ENCODE results near the gene ANAPC15.

The ANAPC15 gene

GRCh38 chr11:72083414-72083813 is 29.1 kb downstream of the ANAPC15 start:
- no peak for DNase-seq

DNA sequence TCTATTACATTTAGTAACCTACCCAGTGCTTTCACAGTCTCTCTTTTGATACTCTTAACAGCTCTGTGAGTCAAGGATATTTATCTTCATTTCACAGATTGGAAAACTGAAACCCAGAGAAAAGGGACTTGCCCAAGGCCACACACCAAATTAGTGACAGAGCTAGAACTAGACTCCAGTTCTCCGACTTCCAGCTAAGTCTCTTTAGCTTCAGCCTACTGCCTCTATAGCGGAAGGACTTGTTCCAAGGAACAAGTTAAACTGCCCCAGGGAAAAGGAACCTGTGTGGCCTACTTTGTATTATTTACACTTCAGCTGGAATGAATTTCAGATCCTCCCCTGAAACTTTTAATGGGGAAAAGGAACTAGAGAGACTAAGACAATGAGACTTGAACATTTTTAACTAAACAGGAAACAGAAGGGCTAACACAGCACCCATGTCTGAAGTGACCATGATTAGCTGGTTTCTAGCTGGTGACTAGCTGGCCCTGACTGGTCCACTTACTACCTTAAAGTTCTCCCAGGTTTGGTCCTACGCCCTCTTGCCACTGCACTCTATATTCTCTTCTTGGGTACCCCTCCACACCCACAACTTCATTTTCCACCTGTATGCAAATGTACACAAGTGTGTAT is 30.6 kb downstream of the ANAPC15 start:
- DNase-seq, result no peak

DNA sequence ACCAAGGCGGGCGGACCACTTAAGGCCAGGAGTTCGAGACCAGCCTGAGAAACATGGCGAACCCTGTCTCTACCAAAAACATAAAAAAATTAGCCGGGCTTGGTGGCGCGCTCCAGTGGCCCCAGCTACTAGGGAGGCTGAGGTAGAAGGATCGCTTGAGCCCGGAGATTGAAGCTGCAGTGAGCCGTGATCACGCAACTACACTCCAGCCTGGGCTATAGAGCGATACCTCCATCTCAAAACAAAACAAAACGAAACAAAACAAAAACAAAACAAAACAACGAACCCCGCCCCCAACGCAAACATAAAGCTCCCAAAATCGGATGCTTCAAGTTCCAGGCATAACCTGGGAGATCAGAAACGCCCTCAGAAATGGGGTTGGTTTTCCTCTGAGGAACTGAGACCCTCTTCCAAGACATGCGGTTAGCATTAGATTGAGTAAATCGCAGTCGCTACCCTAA is 31.3 kb downstream of the ANAPC15 start:
- no peak for DNase-seq

GRCh38 chr11:72080326-72081183 is 31.9 kb downstream of the ANAPC15 start, which contains the start of the genes LRRC51 and NUMA1:
LRRC51 (plus strand) TSS chr11:72080850; CDS start chr11:72089084, 8,234 bp downstream.
NUMA1 (minus strand) TSS chr11:72080542; CDS start chr11:72035943, 44,599 bp downstream.
- peak; percentile 100 for DNase-seq

DNA sequence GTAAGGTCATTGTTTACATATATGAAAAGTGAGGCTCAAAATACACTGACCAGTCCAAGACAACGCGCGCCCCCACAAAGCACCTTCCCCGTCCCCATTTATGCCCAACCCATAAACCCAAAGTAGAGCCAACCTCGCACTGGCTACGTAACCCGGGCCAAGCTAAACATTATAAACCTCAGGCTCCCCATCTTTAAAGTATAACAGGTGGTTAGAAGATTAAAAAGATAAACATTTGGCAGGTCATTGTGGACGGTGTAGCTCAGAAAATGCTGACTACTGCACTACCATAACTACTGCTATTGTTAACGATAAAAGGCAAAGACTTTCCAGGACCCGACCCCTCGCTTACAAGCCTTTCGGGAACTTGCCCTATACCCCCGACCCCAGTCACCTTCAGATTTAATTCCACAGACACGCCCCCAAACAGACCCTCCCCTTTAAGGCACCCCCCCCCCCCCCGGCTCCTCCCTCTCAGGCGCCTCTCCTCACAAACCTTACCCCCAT is 32.6 kb downstream of the ANAPC15 start:
- peak in 1 of 2 donors; percentile 55 for DNase-seq

- no peak for DNase-seq
Observed at GRCh38 chr11:72078477-72078876, 34.0 kb downstream of the ANAPC15 start.

- DNase-seq, result no peak
Observed at GRCh38 chr11:72075756-72076155, 36.7 kb downstream of the ANAPC15 start.

DNA sequence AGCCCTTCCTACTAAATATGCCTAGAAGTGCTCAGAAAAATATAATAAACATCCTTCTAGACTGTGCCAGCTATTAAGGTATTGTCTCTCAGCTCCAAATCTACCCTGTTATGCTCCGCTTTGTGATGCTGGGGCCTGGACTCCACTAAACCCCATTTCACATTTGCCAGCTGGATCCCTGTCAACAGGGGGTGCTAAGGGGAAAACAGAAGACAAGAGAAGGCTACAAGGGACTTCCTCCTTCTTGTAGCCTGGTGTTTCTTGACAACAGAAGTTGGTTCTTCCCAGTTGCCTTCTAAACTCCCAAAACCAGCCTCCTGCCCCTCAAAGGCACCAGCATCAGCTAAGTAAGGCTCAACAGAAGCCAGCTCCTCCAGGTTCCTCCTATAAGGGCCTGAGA is 37.4 kb downstream of the ANAPC15 start:
- peak in 1 of 2 donors; percentile 12 for DNase-seq

DNA sequence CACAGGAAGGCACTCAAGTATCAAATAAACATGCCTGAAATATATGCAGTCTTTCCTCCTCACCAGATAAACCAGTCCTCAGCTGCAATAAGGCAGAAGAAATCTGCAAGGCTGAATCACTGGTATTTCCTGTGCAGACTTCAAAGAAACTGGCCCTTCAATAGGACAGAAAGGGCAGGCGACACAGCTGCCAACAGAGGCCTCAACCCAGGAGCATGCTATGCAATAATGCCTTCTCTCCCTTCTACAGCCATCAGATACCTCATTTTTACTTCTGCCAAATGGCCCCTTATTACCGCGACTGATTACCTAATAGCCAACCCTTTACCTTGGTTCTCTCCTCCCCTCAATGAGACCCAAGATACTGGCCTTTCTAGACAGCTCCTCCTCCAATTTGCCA is 40.1 kb downstream of the ANAPC15 start:
- DNase-seq, result no peak

DNA sequence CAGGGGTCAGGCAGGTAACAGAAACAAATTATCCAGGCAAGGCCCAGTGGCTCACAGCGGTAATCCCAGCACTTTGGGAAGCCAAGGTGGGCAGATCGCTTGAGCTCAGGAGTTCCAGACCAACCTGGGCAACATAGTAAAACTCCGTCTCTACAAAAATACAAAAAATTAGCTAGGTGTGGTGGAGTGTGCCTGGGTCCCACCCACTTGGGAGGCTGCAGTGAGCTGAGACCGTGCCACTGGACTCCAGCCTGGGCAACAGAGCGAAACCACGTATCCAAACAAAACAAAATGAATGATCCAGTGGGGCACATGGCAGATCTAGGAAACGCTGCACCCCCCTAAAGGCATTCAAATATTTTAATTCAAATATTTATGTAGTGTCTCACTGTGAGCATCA is 42.0 kb downstream of the ANAPC15 start:
- DNase-seq, result no peak

GRCh38 chr11:72069787-72070251 is 42.7 kb downstream of the ANAPC15 start:
- DNase-seq, result peak in 1 of 2 donors; percentile 63

- no peak for DNase-seq
Observed at GRCh38 chr11:72069200-72069599, 43.3 kb downstream of the ANAPC15 start.

- no peak for DNase-seq
Observed at GRCh38 chr11:72067676-72068075, 44.8 kb downstream of the ANAPC15 start.

DNA sequence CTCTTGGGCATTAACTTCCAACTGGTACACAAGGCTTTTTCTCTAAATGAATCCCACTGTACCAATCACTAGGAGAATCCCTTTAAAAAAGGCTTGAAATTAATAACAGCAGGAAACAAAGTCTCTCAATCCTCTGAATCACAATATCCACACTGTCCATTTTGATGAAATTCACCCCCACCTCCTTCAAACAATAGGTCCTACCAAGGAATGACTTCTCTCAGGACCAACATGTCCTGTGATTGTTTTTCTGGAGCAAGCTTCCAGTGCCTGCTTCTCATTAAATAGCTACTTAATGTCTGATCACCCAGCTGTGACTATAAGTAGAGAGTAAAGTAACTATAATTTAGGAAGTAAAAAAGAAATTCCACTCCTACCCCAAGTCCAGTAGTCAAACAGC is 45.2 kb downstream of the ANAPC15 start:
- no peak for DNase-seq

- no peak for DNase-seq
Observed at GRCh38 chr11:72066855-72067254, 45.6 kb downstream of the ANAPC15 start.

DNA sequence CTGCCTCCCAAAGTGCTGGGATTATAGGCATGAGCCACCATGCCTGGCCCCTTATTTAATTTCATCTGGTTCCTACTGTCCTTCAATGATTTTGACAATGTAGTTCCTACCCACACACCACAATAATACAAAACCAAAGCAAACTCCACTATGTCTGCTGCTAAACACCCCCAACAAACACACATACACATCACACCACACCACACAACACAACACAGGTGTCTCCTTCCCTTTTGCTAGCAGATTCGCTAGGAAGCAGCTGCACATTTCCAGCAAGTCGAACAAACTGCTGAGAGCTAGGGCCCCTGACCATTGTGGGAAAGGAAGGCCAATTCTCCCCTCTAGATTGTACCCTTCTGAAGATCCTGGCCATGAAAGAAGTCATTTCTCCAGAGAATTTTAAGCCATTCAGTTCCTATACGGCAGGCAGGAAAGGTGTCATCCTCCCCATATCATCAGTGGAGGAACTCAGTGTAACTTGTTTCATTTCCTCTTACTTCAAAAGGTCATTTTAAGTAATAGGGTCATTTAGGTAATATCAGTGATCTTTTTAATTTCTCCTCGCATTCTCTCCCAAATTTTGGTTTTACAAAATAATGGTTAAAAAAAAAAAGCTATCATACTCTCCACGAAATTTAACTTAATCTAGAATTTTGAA is 50.6 kb downstream of the ANAPC15 start:
- no peak for DNase-seq
